Mucosa of stomach (tissue), 1 donor: ENCODE results near the gene TXNRD3.

ENCODE experiments used
- H3K27me3 ChIP-seq: one replicate; pipeline ENCODE4 v1.7.0; 2013; ENCODE audit warnings: mild to moderate bottlenecking, low read length; ENCODE audit not compliant: control insufficient read depth, insufficient read depth
- H3K36me3 ChIP-seq: one replicate; pipeline ENCODE4 v1.7.0; 2013; ENCODE audit warnings: low read length; ENCODE audit not compliant: control insufficient read depth, insufficient read depth
- H3K4me1 ChIP-seq: one replicate; pipeline ENCODE4 v1.7.0; 2013; ENCODE audit warnings: mild to moderate bottlenecking, low read length; ENCODE audit not compliant: control insufficient read depth, insufficient read depth
- H3K4me3 ChIP-seq: one replicate; pipeline ENCODE4 v1.7.0; 2013; ENCODE audit warnings: low read length
- H3K9ac ChIP-seq: one replicate; pipeline ENCODE4 v1.7.0; 2013; ENCODE audit warnings: mild to moderate bottlenecking, low read length, moderate library complexity
- H3K9me3 ChIP-seq: one replicate; pipeline ENCODE4 v1.7.0; 2013; ENCODE audit warnings: mild to moderate bottlenecking, low read length, moderate library complexity; ENCODE audit not compliant: control insufficient read depth
- donor health status: Pancreatic carcinoma.

The TXNRD3 gene

DNA sequence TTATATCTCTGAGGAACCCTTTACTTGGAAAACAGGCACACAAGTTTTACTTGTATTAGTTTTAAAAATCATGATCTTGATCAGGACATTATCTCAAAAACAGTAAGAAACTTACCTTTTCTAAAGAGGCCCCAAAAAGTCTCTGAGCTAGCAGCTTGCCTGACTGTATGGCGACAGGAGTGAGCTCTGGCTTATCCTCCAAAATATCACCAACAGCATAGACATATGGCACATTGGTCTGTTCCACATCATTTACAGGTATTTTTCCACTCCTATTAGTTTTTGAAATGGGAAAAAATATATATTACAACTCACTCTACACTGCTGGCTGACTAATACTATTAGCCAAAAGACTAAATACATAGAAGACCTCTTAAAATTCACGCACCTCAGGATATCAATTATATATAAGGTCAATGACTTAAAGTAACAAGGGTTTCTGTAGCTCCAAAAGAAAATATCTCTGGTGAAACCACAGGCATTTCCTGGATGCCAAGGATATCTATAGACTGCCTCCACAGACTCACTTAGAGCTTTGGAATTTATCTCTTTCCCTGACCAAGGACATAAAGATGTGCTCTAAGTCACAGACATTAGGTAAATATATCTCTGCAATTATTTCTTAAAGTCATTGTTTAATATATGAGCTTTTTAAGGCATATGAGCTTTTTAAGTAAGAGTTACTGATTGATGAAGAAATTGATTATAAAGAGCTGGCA lies 33.1 kb downstream of the TXNRD3 start:
- Histone ChIP-seq H3K9me3 (no peaks in the 10 kb centered on the region), H3K4me3 (no peak overlapping the region), H3K4me1 (no peaks in the 10 kb centered on the region), H3K36me3 (no peaks in the 10 kb centered on the region), H3K27me3 (no peaks in the 10 kb centered on the region), H3K9ac (no peak overlapping the region)

DNA sequence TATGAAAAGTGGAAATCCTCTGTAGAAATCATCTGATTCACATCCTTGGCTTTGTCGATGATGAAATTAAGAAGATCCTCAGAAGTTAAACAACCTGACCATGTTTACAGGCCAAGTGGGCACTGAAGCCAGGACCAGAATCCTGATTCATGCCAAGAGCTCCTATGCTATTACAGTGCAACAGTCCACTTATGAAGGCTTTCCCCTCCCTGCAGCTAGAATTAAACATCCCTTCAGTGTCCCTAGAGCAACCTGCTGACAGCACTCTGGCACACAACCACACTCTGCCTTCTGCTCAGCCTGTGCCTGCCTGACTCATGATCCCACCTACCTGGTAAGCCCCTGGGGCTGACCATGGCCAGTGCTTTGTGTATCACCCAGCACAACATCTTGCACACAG lies 33.8 kb downstream of the TXNRD3 start:
- no peak overlapping the region for H3K4me3 ChIP-seq
- no peaks in the 10 kb centered on the region for H3K9me3 ChIP-seq
- no peaks in the 10 kb centered on the region for H3K4me1 ChIP-seq
- no peak overlapping the region for H3K9ac ChIP-seq
- H3K27me3 ChIP-seq = no peaks in the 10 kb centered on the region
- no peaks in the 10 kb centered on the region for H3K36me3 ChIP-seq

DNA sequence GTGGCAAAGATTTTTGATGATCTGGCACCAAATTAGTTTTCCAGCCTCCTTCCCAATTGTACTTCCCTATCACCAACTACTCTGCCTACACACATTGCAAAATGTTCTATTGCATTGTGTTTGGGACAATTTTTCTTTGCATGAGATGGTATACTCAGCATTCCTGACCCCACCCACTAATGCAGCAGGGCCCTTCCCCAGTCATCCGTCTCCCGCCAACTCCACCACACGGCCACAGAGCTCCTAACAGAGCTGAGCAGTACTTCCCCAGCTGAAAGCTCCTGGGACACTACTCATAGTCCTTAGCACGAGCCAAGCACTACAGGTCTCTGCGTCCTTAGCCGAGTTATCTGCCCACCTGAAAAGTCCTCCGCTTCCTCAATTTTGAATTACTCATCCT lies 34.2 kb downstream of the TXNRD3 start:
- H3K36me3 ChIP-seq = no peaks in the 10 kb centered on the region
- H3K9ac ChIP-seq = no peak overlapping the region
- H3K4me3 ChIP-seq = no peak overlapping the region
- H3K4me1 ChIP-seq = no peaks in the 10 kb centered on the region
- H3K9me3 ChIP-seq = no peaks in the 10 kb centered on the region
- no peaks in the 10 kb centered on the region for H3K27me3 ChIP-seq

- no peaks in the 10 kb centered on the region for H3K36me3 ChIP-seq
- no peaks in the 10 kb centered on the region for H3K4me1 ChIP-seq
- H3K27me3 ChIP-seq = no peaks in the 10 kb centered on the region
- no peak overlapping the region for H3K4me3 ChIP-seq
- H3K9me3 ChIP-seq = no peaks in the 10 kb centered on the region
- H3K9ac ChIP-seq = no peak overlapping the region
Observed at GRCh38 chr3:126618760-126619159, 36.2 kb downstream of the TXNRD3 start.

GRCh38 chr3:126618021-126618420 lies 36.9 kb downstream of the TXNRD3 start:
- Histone ChIP-seq H3K27me3 (no peaks in the 10 kb centered on the region), H3K4me3 (no peak overlapping the region), H3K36me3 (no peaks in the 10 kb centered on the region)

GRCh38 chr3:126617571-126617970 lies 37.4 kb downstream of the TXNRD3 start:
- Histone ChIP-seq H3K9me3 (no peaks in the 10 kb centered on the region), H3K4me1 (no peaks in the 10 kb centered on the region), H3K9ac (no peak overlapping the region), H3K27me3 (no peaks in the 10 kb centered on the region), H3K36me3 (no peaks in the 10 kb centered on the region), H3K4me3 (no peak overlapping the region)

More at GRCh38 chr3:126618021-126618420, 36.9 kb downstream of the TXNRD3 start:
- Histone ChIP-seq H3K9ac (no peak overlapping the region), H3K4me1 (no peaks in the 10 kb centered on the region), H3K9me3 (no peaks in the 10 kb centered on the region)

DNA sequence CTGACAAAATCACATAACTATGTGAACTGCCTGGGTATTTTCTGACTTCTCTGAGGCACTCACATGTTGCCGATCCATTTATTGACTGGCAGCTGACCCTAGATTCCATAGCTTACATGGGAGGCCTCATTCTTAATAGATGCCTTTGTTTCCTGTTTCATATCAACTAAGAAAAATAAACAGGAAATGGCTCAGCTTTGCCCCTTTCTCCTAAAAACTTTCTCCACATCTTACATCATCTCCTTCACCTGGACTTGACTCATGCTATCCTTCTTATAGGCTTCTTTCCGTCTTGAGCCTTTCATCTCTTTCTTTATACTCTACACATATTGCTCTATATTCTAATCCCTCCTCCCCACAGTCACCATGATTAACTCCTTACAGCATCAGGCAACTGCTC lies 38.0 kb downstream of the TXNRD3 start:
- no peaks in the 10 kb centered on the region for H3K4me1 ChIP-seq
- H3K36me3 ChIP-seq = no peaks in the 10 kb centered on the region
- no peaks in the 10 kb centered on the region for H3K9me3 ChIP-seq
- no peaks in the 10 kb centered on the region for H3K27me3 ChIP-seq
- H3K9ac ChIP-seq = no peak overlapping the region
- no peak overlapping the region for H3K4me3 ChIP-seq

GRCh38 chr3:126613479-126614188 lies 41.3 kb downstream of the TXNRD3 start:
- Histone ChIP-seq H3K9ac (no peak overlapping the region), H3K9me3 (no peaks in the 10 kb centered on the region), H3K4me3 (no peak overlapping the region), H3K27me3 (no peaks in the 10 kb centered on the region), H3K36me3 (no peaks in the 10 kb centered on the region), H3K4me1 (no peaks in the 10 kb centered on the region)

DNA sequence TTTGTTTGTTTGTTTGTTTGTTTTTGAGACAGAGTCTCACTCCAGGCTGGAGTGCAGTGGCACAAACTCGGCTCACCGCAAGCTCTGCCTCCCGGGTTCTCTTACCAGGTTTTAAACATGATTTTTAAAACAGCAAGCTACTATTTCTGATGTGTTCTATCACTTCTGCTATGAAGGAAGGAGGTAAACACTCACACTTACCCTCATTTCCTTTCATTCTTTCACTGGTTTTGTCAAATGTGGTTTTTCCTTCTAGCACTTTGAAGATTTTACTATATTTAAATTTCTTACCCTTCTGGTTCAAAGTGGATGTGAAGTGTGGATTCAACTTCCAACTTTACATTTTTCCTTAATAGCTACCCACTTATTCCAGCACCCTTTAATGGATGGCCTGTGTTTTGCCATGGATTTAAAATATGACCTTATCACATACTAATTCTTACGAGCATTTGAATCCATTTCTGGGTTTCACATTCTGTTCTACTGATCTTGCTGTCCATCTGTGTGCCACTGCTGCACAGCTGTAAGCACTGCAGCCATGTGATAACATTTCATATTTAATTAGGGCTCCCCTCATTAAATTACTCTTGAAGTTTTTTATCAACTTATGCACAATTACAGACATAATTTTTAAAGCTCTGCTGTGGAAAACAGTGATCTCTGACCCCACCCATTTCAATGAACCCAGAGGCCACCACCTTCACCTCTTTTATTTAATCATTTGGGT lies 42.3 kb downstream of the TXNRD3 start:
- Histone ChIP-seq H3K4me1 (no peaks in the 10 kb centered on the region), H3K4me3 (no peak overlapping the region), H3K27me3 (no peaks in the 10 kb centered on the region), H3K36me3 (no peaks in the 10 kb centered on the region), H3K9me3 (no peaks in the 10 kb centered on the region), H3K9ac (no peak overlapping the region)

- no peak overlapping the region for H3K9ac ChIP-seq
- no peaks in the 10 kb centered on the region for H3K4me1 ChIP-seq
- no peaks in the 10 kb centered on the region for H3K36me3 ChIP-seq
- H3K4me3 ChIP-seq = no peak overlapping the region
- H3K27me3 ChIP-seq = no peaks in the 10 kb centered on the region
- H3K9me3 ChIP-seq = no peaks in the 10 kb centered on the region
Observed at GRCh38 chr3:126609909-126610308, 45.0 kb downstream of the TXNRD3 start.

GRCh38 chr3:126607214-126607908 lies 47.6 kb downstream of the TXNRD3 start:
- no peak overlapping the region for H3K9ac ChIP-seq
- no peaks in the 10 kb centered on the region for H3K4me1 ChIP-seq
- H3K36me3 ChIP-seq = no peaks in the 10 kb centered on the region
- H3K27me3 ChIP-seq = no peaks in the 10 kb centered on the region
- no peaks in the 10 kb centered on the region for H3K9me3 ChIP-seq
- no peak overlapping the region for H3K4me3 ChIP-seq

DNA sequence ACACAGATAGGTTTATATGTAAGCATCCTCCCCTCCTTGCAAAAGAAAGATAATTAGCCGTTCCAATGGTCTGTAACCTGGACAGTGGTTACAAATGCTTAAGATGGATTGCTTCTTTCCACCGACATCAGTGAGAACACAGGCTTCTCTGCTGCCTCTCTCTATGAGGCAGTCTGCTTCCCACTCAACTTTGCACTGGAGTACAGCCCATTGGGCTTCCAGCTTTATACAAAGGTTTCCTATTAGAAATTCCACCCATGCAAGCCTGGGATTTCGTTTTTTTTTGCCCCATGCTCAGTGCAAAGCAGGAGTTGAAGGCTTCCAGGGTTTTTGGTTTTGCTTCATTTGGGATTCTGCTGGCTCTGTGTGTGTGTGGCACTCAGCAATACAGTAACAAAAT lies 48.9 kb downstream of the TXNRD3 start:
- no peaks in the 10 kb centered on the region for H3K27me3 ChIP-seq
- H3K9ac ChIP-seq = no peak overlapping the region
- H3K4me1 ChIP-seq = no peaks in the 10 kb centered on the region
- H3K36me3 ChIP-seq = no peaks in the 10 kb centered on the region
- H3K9me3 ChIP-seq = no peaks in the 10 kb centered on the region
- no peak overlapping the region for H3K4me3 ChIP-seq
